WTC11 (cell line): Measurements from ENCODE around the gene DTD1. TPM values are rescaled to one million over a fixed set of nuclear protein-coding genes. Genes with fewer than 3 reads are reported as not detected.

Experiments
- ATAC-seq: fragments of 200-7000 bp; cut with Tn5 transposase; 2 replicates; pipeline ENCODE4 v1.10.0; 2021; ENCODE audit warnings: mild to moderate bottlenecking, moderate library complexity
- CTCF ChIA-PET: fragments of 300-600 bp; sonication (Branson Sonifier 250); formaldehyde crosslinking; loops from one replicate; lab custom pipeline; 2021; ENCODE audit warnings: antibody characterized with exemption; lab: Charles Lee
- POLR2A ChIA-PET: fragments of 350-600 bp; sonication (Branson Sonifier 250); formaldehyde crosslinking; loops from one replicate; lab custom pipeline; 2021; ENCODE audit warnings: antibody characterized with exemption; lab: Charles Lee
- DNase-seq: peaks from one replicate; pipeline ENCODE4 v3.0.0; 2021; ENCODE audit warnings: low spot score
- H3K27ac Mint-ChIP-seq: 2 replicates; pipeline ENCODE4 v1.8.0; 2021; ENCODE audit warnings: mixed read lengths
- H3K27me3 Mint-ChIP-seq: 2 replicates; pipeline ENCODE4 v1.8.0; 2021; ENCODE audit warnings: low read depth, mild to moderate bottlenecking, moderate library complexity, mixed read lengths
- H3K36me3 Mint-ChIP-seq: 2 replicates; pipeline ENCODE4 v1.8.0; 2021; ENCODE audit warnings: mixed read lengths
- H3K4me1 Mint-ChIP-seq: 2 replicates; pipeline ENCODE4 v1.8.0; 2022; ENCODE audit warnings: mixed read lengths
- H3K4me3 Mint-ChIP-seq: 2 replicates; pipeline ENCODE4 v1.8.0; 2021; ENCODE audit warnings: mild to moderate bottlenecking, moderate library complexity, mixed read lengths
- H3K9me3 Mint-ChIP-seq: 2 replicates; pipeline ENCODE4 v1.8.0; 2021; ENCODE audit warnings: mixed read lengths
- AFF4 ChIP-seq: sonication (generic); formaldehyde crosslinking; IDR thresholded peaks from 2 replicates; pipeline ENCODE4 v1.8.1; 2023; ENCODE audit warnings: mild to moderate bottlenecking, missing genetic modification reagents, borderline replicate concordance
- AR ChIP-seq: fragments of 250-450 bp; sonication (Bioruptor Pico); IDR thresholded peaks from 2 replicates; pipeline ENCODE4 v1.9.0; 2021; ENCODE audit warnings: mild to moderate bottlenecking
- ATF6 ChIP-seq: sonication (generic); formaldehyde crosslinking; IDR thresholded peaks from 2 replicates; pipeline ENCODE4 v1.8.1; 2023; ENCODE audit warnings: mild to moderate bottlenecking, missing genetic modification reagents
- E2F1 ChIP-seq: sonication (generic); formaldehyde crosslinking; IDR thresholded peaks from 2 replicates; pipeline ENCODE4 v1.8.0; 2022; ENCODE audit warnings: mild to moderate bottlenecking, missing genetic modification reagents
- E2F5 ChIP-seq: sonication (generic); formaldehyde crosslinking; IDR thresholded peaks from 2 replicates; pipeline ENCODE4 v1.8.1; 2022; ENCODE audit warnings: mild to moderate bottlenecking, moderate library complexity, missing genetic modification reagents
- EMX1 ChIP-seq: fragments of 250-450 bp; sonication (Bioruptor Pico); IDR thresholded peaks from 2 replicates; pipeline ENCODE4 v1.8.0; 2021; ENCODE audit warnings: mild to moderate bottlenecking
- GABPB1 ChIP-seq: sonication (generic); formaldehyde crosslinking; IDR thresholded peaks from 2 replicates; pipeline ENCODE4 v1.8.1; 2023; ENCODE audit warnings: mild to moderate bottlenecking, missing genetic modification reagents
- GRHL2 ChIP-seq: fragments of 250-450 bp; sonication (Bioruptor Pico); IDR thresholded peaks from 2 replicates; pipeline ENCODE4 v1.8.0; 2022; ENCODE audit warnings: mild to moderate bottlenecking, moderate library complexity; ENCODE audit not compliant: insufficient replicate concordance, severe bottlenecking
- JUN ChIP-seq: sonication (generic); formaldehyde crosslinking; IDR thresholded peaks from 2 replicates; pipeline ENCODE4 v1.8.0; 2023; ENCODE audit warnings: mild to moderate bottlenecking, missing genetic modification reagents
- MYBL2 ChIP-seq: sonication (generic); formaldehyde crosslinking; IDR thresholded peaks from 2 replicates; pipeline ENCODE4 v1.8.1; 2023; ENCODE audit warnings: mild to moderate bottlenecking, moderate library complexity, missing genetic modification reagents
- RELA ChIP-seq: sonication (generic); formaldehyde crosslinking; IDR thresholded peaks from 2 replicates; pipeline ENCODE4 v1.8.1; 2022; ENCODE audit warnings: missing genetic modification reagents, mild to moderate bottlenecking, borderline replicate concordance
- STAT6 ChIP-seq: sonication (generic); formaldehyde crosslinking; conservative IDR thresholded peaks from 2 replicates; pipeline ENCODE4 v1.8.1; 2023; ENCODE audit warnings: mild to moderate bottlenecking, low read depth, missing genetic modification reagents, moderate library complexity
- TEAD1 ChIP-seq: sonication (generic); formaldehyde crosslinking; IDR thresholded peaks from 2 replicates; pipeline ENCODE4 v1.8.0; 2022; ENCODE audit warnings: mild to moderate bottlenecking, missing genetic modification reagents
- TEAD4 ChIP-seq: sonication (generic); formaldehyde crosslinking; IDR thresholded peaks from 2 replicates; pipeline ENCODE4 v1.8.0; 2022; ENCODE audit warnings: mild to moderate bottlenecking, missing genetic modification reagents
- ZNF121 ChIP-seq: sonication (generic); formaldehyde crosslinking; IDR thresholded peaks from 2 replicates; pipeline ENCODE4 v1.8.0; 2023; ENCODE audit warnings: missing genetic modification reagents
- ZNF232 ChIP-seq: sonication (generic); formaldehyde crosslinking; IDR thresholded peaks from 2 replicates; pipeline ENCODE4 v1.8.0; 2022; ENCODE audit warnings: mild to moderate bottlenecking, missing genetic modification reagents
- ZNF396 ChIP-seq: fragments of 250-450 bp; sonication (Bioruptor Pico); IDR thresholded peaks from 2 replicates; pipeline ENCODE4 v1.8.0; 2021; ENCODE audit warnings: mild to moderate bottlenecking, moderate library complexity, borderline replicate concordance
- ZNF416 ChIP-seq: fragments of 250-450 bp; sonication (Bioruptor Pico); IDR thresholded peaks from 2 replicates; pipeline ENCODE4 v1.9.0; 2021; ENCODE audit warnings: mild to moderate bottlenecking, inconsistent platforms
- total RNA-seq: library from RNA; stranded (reverse); gene quantifications from 3 replicates; pipeline ENCODE4 v1.2.3, GENCODE V29; 2021

DTD1 gene
- total RNA-seq, 1 experiment from 2014 or later = 71.1 TPM

GRCh38 chr20:18728165-18728869 is 140.5 kb downstream of the DTD1 start (continued):
- no peak for TF ChIP-seq AR (CRISPR knock-in tag)
- TF ChIP-seq STAT6 (CRISPR knock-in tag) = no peak
- TF ChIP-seq, all 79 proteins: peak for 0

GRCh38 chr20:18728870-18729224 is 141.0 kb downstream of the DTD1 start:
- TF ChIP-seq EMX1 (CRISPR knock-in tag) = no peak
- TF ChIP-seq ZNF121 (CRISPR knock-in tag) = peak; percentile 81; the same call in 1 of the 2 replicates
- TF ChIP-seq, all 79 proteins: peak for 1
- peaks cover 27% of the 10 kb centered on the region for H3K4me1 Mint-ChIP-seq
- no peak overlapping the region for H3K27ac Mint-ChIP-seq
- no peak for DNase-seq
- H3K4me3 Mint-ChIP-seq = no peak overlapping the region
- H3K36me3 Mint-ChIP-seq = no peaks in the 10 kb centered on the region
- POLR2A ChIA-PET = no interaction called here
- CTCF ChIA-PET = no interaction called here
- no peak for ATAC-seq
- H3K27me3 Mint-ChIP-seq = no peaks in the 10 kb centered on the region
- H3K9me3 Mint-ChIP-seq = no peaks in the 10 kb centered on the region

GRCh38 chr20:18729231-18729825 is 141.5 kb downstream of the DTD1 start:
- ATAC-seq (no peak), DNase-seq (no peak)
- Mint-ChIP-seq H3K4me3 (no peak overlapping the region), H3K4me1 (peaks cover 27% of the 10 kb centered on the region), H3K27ac (no peak overlapping the region), H3K9me3 (no peaks in the 10 kb centered on the region), H3K27me3 (no peaks in the 10 kb centered on the region), H3K36me3 (no peaks in the 10 kb centered on the region)
- ChIA-PET POLR2A (no interaction called here), CTCF (no interaction called here)
- no peak for TF ChIP-seq E2F1 (CRISPR knock-in tag)
- no peak for TF ChIP-seq TEAD1
- TF ChIP-seq AFF4 (CRISPR knock-in tag) = no peak
- TF ChIP-seq ZNF396 (CRISPR knock-in tag) = no peak
- TF ChIP-seq GRHL2 (CRISPR knock-in tag) = no peak
- no peak for TF ChIP-seq ZNF232 (CRISPR knock-in tag)
- no peak for TF ChIP-seq TEAD4 (CRISPR knock-in tag)
- no peak for TF ChIP-seq E2F5 (CRISPR knock-in tag)
- no peak for TF ChIP-seq MYBL2 (CRISPR knock-in tag)
- no peak for TF ChIP-seq ATF6 (CRISPR knock-in tag)
- no peak for TF ChIP-seq RELA (CRISPR knock-in tag)
- no peak for TF ChIP-seq JUN (CRISPR knock-in tag)
- no peak for TF ChIP-seq ZNF416
- TF ChIP-seq EMX1 (CRISPR knock-in tag) = no peak
- no peak for TF ChIP-seq GABPB1 (CRISPR knock-in tag)
